BLaER1 treated with 17β-estradiol and CSF1 and Interleukin-3, amounts not matched to agents 10 nM and 100 nM (cell line): ENCODE results near the gene CLCN1.
"Not testable (repeated sequence)": the region's sequence is repeated elsewhere in the genome, so short reads cannot be mapped to it uniquely, and the experiment has no call there.

Source experiments
- H3K27ac ChIP-seq, 11 experiments: shearing (Covaris generic); formaldehyde crosslinking; 2 replicates each; pipeline ENCODE4 v1.8.1; 2022
- H3K27me3 ChIP-seq, 11 experiments: shearing (Covaris generic); formaldehyde crosslinking; 2 replicates each; pipeline ENCODE4 v1.8.1; 2022
- H3K36me3 ChIP-seq, 11 experiments: shearing (Covaris generic); formaldehyde crosslinking; 2 replicates each; pipeline ENCODE4 v1.8.1; 2022
- H3K4me1 ChIP-seq, 10 experiments: shearing (Covaris generic); formaldehyde crosslinking; 2 replicates each; pipeline ENCODE4 v1.8.1; 2022
- H3K4me2 ChIP-seq, 11 experiments: shearing (Covaris generic); formaldehyde crosslinking; 2 replicates each; pipeline ENCODE4 v1.8.1; 2022
- H3K4me3 ChIP-seq, 10 experiments: shearing (Covaris generic); formaldehyde crosslinking; 2 replicates each; pipeline ENCODE4 v1.8.1; 2022
- H3K9ac ChIP-seq, 11 experiments: shearing (Covaris generic); formaldehyde crosslinking; 2 replicates each; pipeline ENCODE4 v1.8.1; 2022
- H3K9me3 ChIP-seq, 11 experiments: shearing (Covaris generic); formaldehyde crosslinking; replicated peaks in 1 of 11; 2 replicates each; pipeline ENCODE4 v1.8.1; 2022
- H4K20me1 ChIP-seq, 11 experiments: shearing (Covaris generic); formaldehyde crosslinking; 2 replicates each; pipeline ENCODE4 v1.8.1; 2022
- Cebpa-rat ChIP-seq, 11 experiments: shearing (Covaris generic); IDR thresholded peaks; 2 replicates each; pipeline ENCODE4 v1.8.1; 2022

CLCN1 gene

GRCh38 chr7:143288836-143289235 lies 27.1 kb upstream of the CLCN1 start:
- Histone ChIP-seq H3K36me3 (peaks cover 26 to 44% (median 40%) of the 10 kb centered on the region in 11 experiments), H3K9me3 (peaks cover 0 to 15% (median 0%) of the 10 kb centered on the region in 11 experiments; a peak in 11 of 22 replicates), H3K4me3 (peak overlapping the region; percentile 86 to 99 (median 93)), H3K27me3 (no peaks in the 10 kb centered on the region), H3K4me2 (peak overlapping the region; percentile 75 to 94 (median 89)), H4K20me1 (peaks cover 0 to 52% (median 42%) of the 10 kb centered on the region in 11 experiments; a peak in 19 of 22 replicates), H3K27ac (peak overlapping the region; percentile 79 to 98 (median 96); a peak in 21 of 22 replicates), H3K4me1 (peaks cover 19 to 53% (median 36%) of the 10 kb centered on the region in 10 experiments), H3K9ac (peak overlapping the region; percentile 89 to 99 (median 96))
- no peak for TF ChIP-seq Cebpa-rat (IDR thresholded peaks at IDR 0.05)

GRCh38 chr7:143289421-143289820 lies 26.5 kb upstream of the CLCN1 start:
- Histone ChIP-seq H3K36me3 (peaks cover 32 to 50% (median 46%) of the 10 kb centered on the region in 11 experiments), H3K27ac (peak overlapping the region in 10 of 11 experiments; percentile 80 to 98 (median 96); a peak in 20 of 22 replicates), H4K20me1 (peaks cover 0 to 58% (median 48%) of the 10 kb centered on the region in 11 experiments; a peak in 19 of 22 replicates), H3K9me3 (peaks cover 0 to 15% (median 0%) of the 10 kb centered on the region in 11 experiments; a peak in 11 of 22 replicates), H3K27me3 (no peaks in the 10 kb centered on the region), H3K9ac (peak overlapping the region; percentile 89 to 99 (median 96)), H3K4me2 (peak overlapping the region; percentile 75 to 94 (median 89)), H3K4me3 (peak overlapping the region; percentile 86 to 99 (median 93)), H3K4me1 (peaks cover 19 to 57% (median 37%) of the 10 kb centered on the region in 10 experiments)
- TF ChIP-seq Cebpa-rat (IDR thresholded peaks at IDR 0.05): no peak

GRCh38 chr7:143289888-143290287 lies 26.0 kb upstream of the CLCN1 start:
- peaks cover 0 to 63% (median 52%) of the 10 kb centered on the region in 11 experiments; a peak in 19 of 22 replicates for H4K20me1 ChIP-seq
- peak overlapping the region in 1 of 11 experiments; percentile 89; a peak in 2 of 22 replicates for H3K27ac ChIP-seq
- H3K36me3 ChIP-seq: peaks cover 36 to 55% (median 50%) of the 10 kb centered on the region in 11 experiments
- peaks cover 0 to 15% (median 0%) of the 10 kb centered on the region in 11 experiments; a peak in 11 of 22 replicates for H3K9me3 ChIP-seq
- H3K4me3 ChIP-seq: peak overlapping the region; percentile 86 to 99 (median 93)
- H3K4me2 ChIP-seq: peak overlapping the region; percentile 75 to 94 (median 89)
- H3K4me1 ChIP-seq: peaks cover 19 to 62% (median 40%) of the 10 kb centered on the region in 10 experiments
- not testable (repeated sequence) for H3K27me3 ChIP-seq
- H3K9ac ChIP-seq: peak overlapping the region in 9 of 11 experiments; percentile 33 to 99 (median 96); a peak in 15 of 22 replicates

GRCh38 chr7:143290293-143290692 lies 25.6 kb upstream of the CLCN1 start:
- Histone ChIP-seq H3K4me2 (peak overlapping the region; percentile 75 to 94 (median 89)), H3K36me3 (peaks cover 40 to 59% (median 54%) of the 10 kb centered on the region in 11 experiments), H4K20me1 (peaks cover 0 to 67% (median 56%) of the 10 kb centered on the region in 11 experiments; a peak in 19 of 22 replicates), H3K9me3 (peaks cover 0 to 15% (median 0%) of the 10 kb centered on the region in 11 experiments; a peak in 11 of 22 replicates), H3K9ac (peak overlapping the region in 9 of 11 experiments; percentile 33 to 99 (median 95); a peak in 11 of 22 replicates), H3K4me3 (peak overlapping the region in 9 of 10 experiments; percentile 86 to 99 (median 91); a peak in 16 of 20 replicates), H3K4me1 (peaks cover 23 to 66% (median 42%) of the 10 kb centered on the region in 10 experiments), H3K27ac (no peak overlapping the region), H3K27me3 (no peaks in the 10 kb centered on the region)
- no peak for TF ChIP-seq Cebpa-rat (IDR thresholded peaks at IDR 0.05)

GRCh38 chr7:143292876-143293275 lies 23.0 kb upstream of the CLCN1 start:
- peaks cover 0 to 92% (median 74%) of the 10 kb centered on the region in 11 experiments; a peak in 19 of 22 replicates for H4K20me1 ChIP-seq
- no peaks in the 10 kb centered on the region for H3K27me3 ChIP-seq
- no peak overlapping the region for H3K4me3 ChIP-seq
- H3K4me2 ChIP-seq: peak overlapping the region in 4 of 11 experiments; percentile 22 to 89 (median 76); a peak in 7 of 22 replicates
- TF ChIP-seq Cebpa-rat (IDR thresholded peaks at IDR 0.05): no peak
- H3K9ac ChIP-seq: no peak overlapping the region; a peak in 1 of 22 replicates
- H3K9me3 ChIP-seq: no peaks in the 10 kb centered on the region; a peak in 1 of 22 replicates
- peaks cover 37 to 79% (median 57%) of the 10 kb centered on the region in 10 experiments for H3K4me1 ChIP-seq
- peaks cover 57 to 85% (median 79%) of the 10 kb centered on the region in 11 experiments for H3K36me3 ChIP-seq
- H3K27ac ChIP-seq: peak overlapping the region in 3 of 11 experiments; percentile 6 to 32 (median 13); a peak in 3 of 22 replicates

GRCh38 chr7:143295870-143296269 lies 20.0 kb upstream of the CLCN1 start:
- H3K4me1 ChIP-seq: peaks cover 31 to 90% (median 55%) of the 10 kb centered on the region in 10 experiments
- H3K9ac ChIP-seq: no peak overlapping the region
- H3K36me3 ChIP-seq: peaks cover 87 to 100% (median 100%) of the 10 kb centered on the region in 11 experiments
- no peak overlapping the region for H3K27ac ChIP-seq
- no peaks in the 10 kb centered on the region for H3K27me3 ChIP-seq
- TF ChIP-seq Cebpa-rat (IDR thresholded peaks at IDR 0.05): no peak
- peak overlapping the region in 9 of 11 experiments; percentile 5 to 75 (median 38); a peak in 16 of 22 replicates for H3K4me2 ChIP-seq
- no peak overlapping the region for H3K4me3 ChIP-seq
- H3K9me3 ChIP-seq: no peaks in the 10 kb centered on the region
- H4K20me1 ChIP-seq: peaks cover 0 to 99% (median 67%) of the 10 kb centered on the region in 11 experiments; a peak in 17 of 22 replicates

- H3K4me2 ChIP-seq: peak overlapping the region in 10 of 11 experiments; percentile 5 to 75 (median 39); a peak in 17 of 22 replicates
- peaks cover 35 to 90% (median 60%) of the 10 kb centered on the region in 10 experiments for H3K4me1 ChIP-seq
- peaks cover 86 to 100% (median 99%) of the 10 kb centered on the region in 11 experiments for H3K36me3 ChIP-seq
- peaks cover 0 to 99% (median 59%) of the 10 kb centered on the region in 11 experiments; a peak in 17 of 22 replicates for H4K20me1 ChIP-seq
- H3K4me3 ChIP-seq: no peak overlapping the region
- TF ChIP-seq Cebpa-rat (IDR thresholded peaks at IDR 0.05): no peak
- no peaks in the 10 kb centered on the region for H3K9me3 ChIP-seq
- H3K27me3 ChIP-seq: no peaks in the 10 kb centered on the region
- peak overlapping the region in 2 of 11 experiments; percentile 30 to 40; a peak in 2 of 22 replicates for H3K9ac ChIP-seq
- H3K27ac ChIP-seq: peak overlapping the region in 1 of 11 experiments; percentile 16; a peak in 1 of 22 replicates
Measured at GRCh38 chr7:143296686-143297085, 19.2 kb upstream of the CLCN1 start.

- Histone ChIP-seq H3K4me2 (peak overlapping the region in 2 of 11 experiments; percentile 66 to 76; a peak in 2 of 22 replicates), H3K36me3 (peaks cover 85 to 100% (median 99%) of the 10 kb centered on the region in 11 experiments), H3K4me1 (peaks cover 35 to 74% (median 56%) of the 10 kb centered on the region in 10 experiments)
Measured at GRCh38 chr7:143299346-143299745, 16.6 kb upstream of the CLCN1 start.

More at GRCh38 chr7:143299346-143299745, 16.6 kb upstream of the CLCN1 start:
- Histone ChIP-seq H3K9ac (no peak overlapping the region), H3K27ac (no peak overlapping the region), H3K9me3 (no peaks in the 10 kb centered on the region), H3K4me3 (no peak overlapping the region), H4K20me1 (peaks cover 0 to 84% (median 35%) of the 10 kb centered on the region in 11 experiments; a peak in 16 of 22 replicates), H3K27me3 (no peaks in the 10 kb centered on the region)
- no peak for TF ChIP-seq Cebpa-rat (IDR thresholded peaks at IDR 0.05)
